Activated CD8-positive, alpha-beta T cell treated with anti-CD3 and anti-CD28 coated beads for 36 hours (primary cell): ENCODE measurements around the gene DSEL. TPM values are rescaled to one million over a fixed set of nuclear protein-coding genes. Genes with fewer than 3 reads are reported as not detected.

Source experiments
- ATAC-seq: fragments of 200-7000 bp; cut with Tn5 transposase; one replicate; pipeline ENCODE4 v1.10.0; 2021; ENCODE audit warnings: mild to moderate bottlenecking, moderate library complexity
- CTCF ChIA-PET: fragments of 350-600 bp; sonication (Branson Sonifier 250); formaldehyde crosslinking; loops from one replicate; lab custom pipeline; 2021; ENCODE audit warnings: antibody characterized with exemption; lab: Charles Lee
- POLR2A ChIA-PET: fragments of 350-600 bp; sonication (Branson Sonifier 250); formaldehyde crosslinking; loops from one replicate; lab custom pipeline; 2021; ENCODE audit warnings: antibody characterized with exemption; lab: Charles Lee
- DNase-seq: peaks from one replicate; pipeline ENCODE4 v3.0.0-alpha.2; 2020
- H3K27ac Mint-ChIP-seq: one replicate; pipeline ENCODE4 v1.8.0; 2021; ENCODE audit warnings: mild to moderate bottlenecking, mixed read lengths
- H3K27me3 Mint-ChIP-seq: one replicate; pipeline ENCODE4 v1.8.0; 2021; ENCODE audit warnings: mixed read lengths
- H3K36me3 Mint-ChIP-seq: one replicate; pipeline ENCODE4 v1.8.0; 2021; ENCODE audit warnings: low read depth, mixed read lengths
- H3K4me1 Mint-ChIP-seq: one replicate; pipeline ENCODE4 v1.8.0; 2021; ENCODE audit warnings: low read depth, mixed read lengths
- H3K4me3 Mint-ChIP-seq: one replicate; pipeline ENCODE4 v1.8.0; 2021; ENCODE audit warnings: mild to moderate bottlenecking, moderate library complexity, mixed read lengths
- H3K9me3 Mint-ChIP-seq: one replicate; pipeline ENCODE4 v1.8.0; 2021; ENCODE audit warnings: mixed read lengths
- intact Hi-C: fragments of 100-400 bp; cut with micrococcal nuclease; formaldehyde crosslinking; loops from one replicate; pipeline ENCODE4 v1.10.0; 2022
- total RNA-seq, 2 experiments: library from RNA; stranded (reverse); gene quantifications; one replicate each; pipeline ENCODE4 v1.2.3, GENCODE V29; 2021
- TF ChIP-seq, protein P1 (sequence below): fragments of 200-600 bp; IDR thresholded peaks from one replicate; pipeline ENCODE4 v1.8.0; 2022; ENCODE audit warnings: antibody characterized with exemption, mild to moderate bottlenecking

DSEL gene
- total RNA-seq, 2 experiments from 2014 or later: 0.09 to 0.13 TPM

GRCh38 chr18:67540559-67540958 is 24.0 kb upstream of the DSEL start:
- no peak for ATAC-seq
- POLR2A ChIA-PET: no interaction called here
- peaks cover 3% of the 10 kb centered on the region for H3K4me1 Mint-ChIP-seq

GRCh38 chr18:67531929-67532328 is 15.4 kb upstream of the DSEL start:
- CTCF ChIA-PET: no interaction called here
- Mint-ChIP-seq H3K27ac (no peak overlapping the region), H3K27me3 (peaks cover 6% of the 10 kb centered on the region), H3K4me1 (no peaks in the 10 kb centered on the region), H3K9me3 (no peaks in the 10 kb centered on the region), H3K36me3 (no peaks in the 10 kb centered on the region), H3K4me3 (no peak overlapping the region)
- intact Hi-C loops: no loop called here
- POLR2A ChIA-PET: no interaction called here
- TF ChIP-seq, protein P1, sequence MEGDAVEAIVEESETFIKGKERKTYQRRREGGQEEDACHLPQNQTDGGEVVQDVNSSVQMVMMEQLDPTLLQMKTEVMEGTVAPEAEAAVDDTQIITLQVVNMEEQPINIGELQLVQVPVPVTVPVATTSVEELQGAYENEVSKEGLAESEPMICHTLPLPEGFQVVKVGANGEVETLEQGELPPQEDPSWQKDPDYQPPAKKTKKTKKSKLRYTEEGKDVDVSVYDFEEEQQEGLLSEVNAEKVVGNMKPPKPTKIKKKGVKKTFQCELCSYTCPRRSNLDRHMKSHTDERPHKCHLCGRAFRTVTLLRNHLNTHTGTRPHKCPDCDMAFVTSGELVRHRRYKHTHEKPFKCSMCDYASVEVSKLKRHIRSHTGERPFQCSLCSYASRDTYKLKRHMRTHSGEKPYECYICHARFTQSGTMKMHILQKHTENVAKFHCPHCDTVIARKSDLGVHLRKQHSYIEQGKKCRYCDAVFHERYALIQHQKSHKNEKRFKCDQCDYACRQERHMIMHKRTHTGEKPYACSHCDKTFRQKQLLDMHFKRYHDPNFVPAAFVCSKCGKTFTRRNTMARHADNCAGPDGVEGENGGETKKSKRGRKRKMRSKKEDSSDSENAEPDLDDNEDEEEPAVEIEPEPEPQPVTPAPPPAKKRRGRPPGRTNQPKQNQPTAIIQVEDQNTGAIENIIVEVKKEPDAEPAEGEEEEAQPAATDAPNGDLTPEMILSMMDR: no peak
- no peak for DNase-seq
- ATAC-seq: no peak

More at GRCh38 chr18:67540559-67540958, 24.0 kb upstream of the DSEL start:
- CTCF ChIA-PET: no interaction called here
- Mint-ChIP-seq H3K36me3 (no peaks in the 10 kb centered on the region), H3K27me3 (peaks cover 1% of the 10 kb centered on the region), H3K27ac (no peak overlapping the region), H3K9me3 (no peaks in the 10 kb centered on the region), H3K4me3 (no peak overlapping the region)
- intact Hi-C loops: no loop called here
- no peak for DNase-seq
- TF ChIP-seq, protein P1: no peak

GRCh38 chr18:67525328-67526099 is 9.0 kb upstream of the DSEL start:
- H3K27me3 Mint-ChIP-seq: peaks cover 21% of the 10 kb centered on the region
- no peaks in the 10 kb centered on the region for H3K4me1 Mint-ChIP-seq
- H3K36me3 Mint-ChIP-seq: no peaks in the 10 kb centered on the region
- no peaks in the 10 kb centered on the region for H3K9me3 Mint-ChIP-seq
- POLR2A ChIA-PET: interaction anchor here (1.0 kb wide), 1 partner anchor 9 kb away, joined by 3 read pairs; the partner anchor contains the start of gene DSEL
- intact Hi-C loops: no loop called here
- DNase-seq (no peak), ATAC-seq (no peak)
- H3K27ac Mint-ChIP-seq: no peak overlapping the region
- no peak overlapping the region for H3K4me3 Mint-ChIP-seq
- CTCF ChIA-PET: no interaction called here
- TF ChIP-seq, protein P1: no peak

DNA sequence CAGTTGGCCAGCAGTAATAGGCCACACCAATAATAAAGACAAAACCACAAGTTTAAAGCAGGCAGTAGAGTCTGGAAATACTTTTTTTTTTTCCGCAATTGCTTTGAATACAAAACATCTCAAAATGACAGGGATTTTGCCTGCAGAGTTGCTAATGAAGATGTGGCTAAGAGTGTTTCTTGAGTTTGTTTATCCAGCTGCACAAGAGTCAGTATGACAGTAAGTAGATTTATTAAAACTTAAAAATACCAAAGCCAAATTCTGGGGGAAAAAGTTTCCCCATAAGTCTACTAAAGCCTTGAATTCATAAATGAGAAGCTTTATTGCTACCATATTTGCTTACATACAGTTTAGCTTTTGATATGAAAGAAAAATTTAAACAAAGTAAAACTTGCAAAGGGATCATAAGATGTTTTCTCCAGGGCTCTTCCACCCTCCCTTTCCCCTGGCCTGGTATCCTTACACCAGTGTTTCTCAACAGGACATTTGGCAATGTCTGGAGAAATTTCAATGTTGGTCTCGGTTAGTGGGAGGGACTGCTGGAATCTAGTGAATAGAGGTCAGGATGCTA is 3.9 kb upstream of the DSEL start:
- POLR2A ChIA-PET: interaction anchor here (0.7 kb wide), 1 partner anchor 983 kb away, joined by 3 read pairs; no protein-coding TSS in a partner anchor
- CTCF ChIA-PET: no interaction called here
- no peak for ATAC-seq

More for the DNA sequence above, 3.9 kb upstream of the DSEL start:
- TF ChIP-seq, protein P1: no peak
- Mint-ChIP-seq H3K27me3 (peaks cover 18% of the 10 kb centered on the region), H3K36me3 (no peaks in the 10 kb centered on the region), H3K9me3 (no peaks in the 10 kb centered on the region), H3K4me3 (no peak overlapping the region), H3K4me1 (peaks cover 13% of the 10 kb centered on the region), H3K27ac (no peak overlapping the region)
- intact Hi-C loops: no loop called here
- no peak for DNase-seq
